HG03460 (cell line): ENCODE measurements around the gene CHST14.

Experiments
- ATAC-seq: cut with Tn5 transposase; IDR thresholded peaks from one replicate; pipeline ENCODE4 v1.9.1; 2021; ENCODE audit not compliant: unreplicated experiment

Gene CHST14

GRCh38 chr15:40440743-40441564 lies 29.8 kb upstream of the CHST14 start, which contains the start of gene BAHD1:
Gene BAHD1, plus strand, starts transcription at chr15:40440953. Its CDS starts 17,512 bp downstream, at chr15:40458465.
- peak; percentile 83 for ATAC-seq

- no peak for ATAC-seq
These were observed 28.9 kb upstream of the CHST14 start for GRCh38 chr15:40441565-40442531.

- ATAC-seq, result no peak
These were observed 27.5 kb upstream of the CHST14 start for GRCh38 chr15:40443255-40443654.

- ATAC-seq, result no peak
These were observed 26.9 kb upstream of the CHST14 start for GRCh38 chr15:40443846-40444245.

GRCh38 chr15:40444736-40445135 lies 26.0 kb upstream of the CHST14 start:
- ATAC-seq, result no peak

GRCh38 chr15:40445421-40445922 lies 25.3 kb upstream of the CHST14 start:
- ATAC-seq, result no peak

GRCh38 chr15:40446144-40446543 lies 24.6 kb upstream of the CHST14 start:
- ATAC-seq, result no peak

- ATAC-seq, result no peak
These were observed 22.4 kb upstream of the CHST14 start for GRCh38 chr15:40448354-40448753.

- no peak for ATAC-seq
These were observed 21.5 kb upstream of the CHST14 start for GRCh38 chr15:40449275-40449674.

- ATAC-seq, result no peak
These were observed 20.7 kb upstream of the CHST14 start for GRCh38 chr15:40450047-40450446.

GRCh38 chr15:40451527-40452158 lies 19.1 kb upstream of the CHST14 start:
- no peak for ATAC-seq

GRCh38 chr15:40452296-40453090 lies 18.3 kb upstream of the CHST14 start:
- ATAC-seq, result no peak

- ATAC-seq, result peak; percentile 41
These were observed 16.8 kb upstream of the CHST14 start for GRCh38 chr15:40453941-40454340.

GRCh38 chr15:40454904-40455391 lies 15.8 kb upstream of the CHST14 start:
- no peak for ATAC-seq

- ATAC-seq, result no peak
These were observed 14.5 kb upstream of the CHST14 start for GRCh38 chr15:40456299-40456712.

- ATAC-seq, result no peak
These were observed 14.0 kb upstream of the CHST14 start for GRCh38 chr15:40456738-40457137.

- ATAC-seq, result no peak
These were observed 12.1 kb upstream of the CHST14 start for GRCh38 chr15:40458495-40459371.

- no peak for ATAC-seq
These were observed 11.3 kb upstream of the CHST14 start for GRCh38 chr15:40459391-40460015.

- ATAC-seq, result no peak
These were observed 10.4 kb upstream of the CHST14 start for GRCh38 chr15:40460404-40460803.
